ENCODE measurements around the gene HNRNPA1.

DNA sequence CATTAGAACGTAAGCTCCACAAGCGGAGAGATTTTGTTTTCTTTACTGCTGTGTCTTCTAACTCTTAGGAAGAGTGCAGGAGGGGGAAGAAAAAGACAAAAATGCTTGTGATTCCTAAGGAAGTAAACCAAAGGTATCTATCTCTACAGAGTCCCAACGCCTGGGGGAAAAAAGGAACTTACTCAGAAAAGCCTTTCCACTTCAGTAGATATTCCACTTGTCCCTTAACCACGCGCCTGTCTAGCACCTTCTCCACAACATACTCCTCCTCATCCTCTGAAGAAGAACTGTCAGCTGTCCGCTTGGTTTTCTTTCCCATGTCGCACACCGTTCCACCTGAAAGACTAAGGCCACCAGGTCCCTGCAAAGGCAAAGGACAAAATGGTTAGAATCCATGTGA, 23.2 kb upstream of the HNRNPA1 start:
- TF ChIP-seq, protein P1, sequence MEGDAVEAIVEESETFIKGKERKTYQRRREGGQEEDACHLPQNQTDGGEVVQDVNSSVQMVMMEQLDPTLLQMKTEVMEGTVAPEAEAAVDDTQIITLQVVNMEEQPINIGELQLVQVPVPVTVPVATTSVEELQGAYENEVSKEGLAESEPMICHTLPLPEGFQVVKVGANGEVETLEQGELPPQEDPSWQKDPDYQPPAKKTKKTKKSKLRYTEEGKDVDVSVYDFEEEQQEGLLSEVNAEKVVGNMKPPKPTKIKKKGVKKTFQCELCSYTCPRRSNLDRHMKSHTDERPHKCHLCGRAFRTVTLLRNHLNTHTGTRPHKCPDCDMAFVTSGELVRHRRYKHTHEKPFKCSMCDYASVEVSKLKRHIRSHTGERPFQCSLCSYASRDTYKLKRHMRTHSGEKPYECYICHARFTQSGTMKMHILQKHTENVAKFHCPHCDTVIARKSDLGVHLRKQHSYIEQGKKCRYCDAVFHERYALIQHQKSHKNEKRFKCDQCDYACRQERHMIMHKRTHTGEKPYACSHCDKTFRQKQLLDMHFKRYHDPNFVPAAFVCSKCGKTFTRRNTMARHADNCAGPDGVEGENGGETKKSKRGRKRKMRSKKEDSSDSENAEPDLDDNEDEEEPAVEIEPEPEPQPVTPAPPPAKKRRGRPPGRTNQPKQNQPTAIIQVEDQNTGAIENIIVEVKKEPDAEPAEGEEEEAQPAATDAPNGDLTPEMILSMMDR (IDR thresholded peaks at IDR 0.05; ENCODE audit: borderline replicate concordance, extremely low read depth, low read length, poor library complexity, severe bottlenecking): no peak
- no peak for TF ChIP-seq EZH2 (IDR thresholded peaks at IDR 0.05; ENCODE audit: borderline replicate concordance, low read depth, low read length, severe bottlenecking)
